ENCODE results near the gene PMEL.
"Not testable (repeated sequence)": the region's sequence is repeated elsewhere in the genome, so short reads cannot be mapped to it uniquely, and the experiment has no call there.

Gene PMEL

GRCh38 chr12:55982319-55982936, 16.6 kb upstream of the PMEL start:
- DNase-seq = no peak

- not testable (repeated sequence) for DNase-seq
Observed at GRCh38 chr12:55981882-55982281, 16.0 kb upstream of the PMEL start.

GRCh38 chr12:55979069-55979468, 13.2 kb upstream of the PMEL start:
- no peak for DNase-seq

DNA sequence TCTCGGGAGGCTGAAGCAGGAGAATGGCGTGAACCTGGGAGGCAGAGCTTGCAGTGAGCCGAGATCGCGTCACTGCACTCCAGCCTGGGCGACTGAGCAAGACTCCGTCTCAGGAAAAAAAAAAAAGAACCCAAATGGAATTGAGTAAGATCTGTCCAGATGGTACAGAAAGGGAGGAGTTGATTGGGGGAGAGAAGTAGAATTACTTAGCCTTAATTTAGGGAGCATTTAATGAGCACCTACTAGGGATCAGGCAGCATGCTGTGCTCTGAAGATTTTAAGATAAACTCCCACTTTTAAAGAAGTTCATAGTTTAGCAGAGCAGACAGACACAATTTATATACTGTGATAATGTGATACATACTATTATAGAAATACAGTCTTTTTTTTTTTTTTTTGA, 12.6 kb upstream of the PMEL start:
- DNase-seq = no peak

GRCh38 chr12:55974308-55974730, 8.5 kb upstream of the PMEL start:
- peak; percentile 2 for DNase-seq

GRCh38 chr12:55973599-55974307, 7.9 kb upstream of the PMEL start, which contains the start of gene RAB5B:
TSS of gene RAB5B (plus strand) at chr12:55974078. CDS start at chr12:55986961, 12,883 bp downstream.
- DNase-seq = peak; percentile 96

DNA sequence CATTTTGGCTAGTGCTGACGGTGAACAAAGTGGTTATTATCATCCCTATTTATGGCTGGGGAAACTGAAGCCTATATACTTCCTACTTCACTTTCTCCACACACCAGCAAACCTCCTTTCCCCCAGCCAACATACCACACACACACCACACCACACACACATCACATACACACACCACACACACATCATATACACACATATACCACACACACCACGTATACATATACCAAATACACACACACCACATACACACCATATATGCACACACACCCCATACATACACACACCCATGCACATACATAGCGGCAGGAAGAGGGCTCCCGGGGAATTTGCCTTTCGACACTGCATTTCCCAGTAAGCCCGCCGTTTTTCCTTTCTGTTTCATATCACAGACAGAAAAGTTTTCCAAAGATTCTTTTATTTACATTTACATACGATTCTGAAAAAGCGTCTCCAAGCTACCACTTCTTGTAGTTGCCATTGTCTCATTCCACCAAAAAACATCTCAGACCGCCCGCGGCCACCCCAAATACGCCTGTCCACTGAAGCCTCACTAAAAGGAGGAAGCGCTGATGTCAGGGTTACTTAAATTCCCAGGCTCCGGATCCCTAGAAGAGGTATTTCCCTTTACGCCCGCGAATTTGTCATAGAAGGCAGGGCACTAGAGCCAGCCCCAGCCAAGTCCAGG, 7.2 kb upstream of the PMEL start:
- no peak for DNase-seq

DNA sequence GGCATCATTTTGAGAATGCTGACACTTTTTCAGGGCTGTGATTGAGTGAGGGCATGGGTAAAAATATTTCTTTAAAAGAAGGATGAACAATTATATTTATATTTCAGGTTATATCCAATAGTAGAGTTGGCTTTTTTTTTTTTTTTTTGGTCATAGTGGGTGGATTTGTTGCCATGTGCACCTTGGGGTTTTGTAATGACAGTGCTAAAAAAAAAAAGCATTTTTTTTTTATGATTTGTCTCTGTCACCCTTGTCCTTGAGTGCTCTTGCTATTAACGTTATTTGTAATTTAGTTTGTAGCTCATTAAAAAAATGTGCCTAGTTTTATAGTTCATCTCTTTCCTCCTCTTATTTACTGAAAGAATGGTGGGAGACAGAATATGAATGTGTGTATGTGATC, 6.6 kb upstream of the PMEL start:
- no peak for DNase-seq

GRCh38 chr12:55972042-55972441, 6.2 kb upstream of the PMEL start:
- DNase-seq = no peak

- no peak for DNase-seq
Observed at GRCh38 chr12:55970775-55971174, 4.9 kb upstream of the PMEL start.

DNA sequence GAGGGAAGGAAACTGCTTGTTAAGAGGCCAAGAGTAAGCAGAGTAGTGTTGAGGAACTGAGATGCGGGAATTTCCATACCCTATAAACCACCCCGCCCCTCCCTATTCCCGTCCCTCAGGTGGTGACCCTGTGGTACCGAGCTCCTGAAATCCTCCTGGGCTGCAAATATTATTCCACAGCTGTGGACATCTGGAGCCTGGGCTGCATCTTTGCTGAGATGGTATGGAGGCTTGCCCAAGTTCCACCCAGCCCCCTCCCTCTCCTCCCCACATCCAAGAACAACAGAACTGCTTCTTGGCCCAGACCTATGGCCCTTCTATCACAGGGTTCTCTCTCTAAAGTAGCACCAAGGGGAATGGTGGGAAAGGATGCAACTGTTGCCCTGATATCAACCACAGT, 3.5 kb upstream of the PMEL start:
- no peak for DNase-seq

GRCh38 chr12:55966408-55967281, 803 bp upstream of the PMEL start, which contains the start of gene CDK2:
TSS of gene CDK2 (plus strand) at chr12:55966830. CDS start at chr12:55967009, 179 bp downstream.
- DNase-seq = peak; percentile 45

GRCh38 chr12:55965240-55965639, 602 bp downstream of the PMEL start:
- DNase-seq = no peak

GRCh38 chr12:55963760-55964159, 2.1 kb downstream of the PMEL start:
- no peak for DNase-seq

DNA sequence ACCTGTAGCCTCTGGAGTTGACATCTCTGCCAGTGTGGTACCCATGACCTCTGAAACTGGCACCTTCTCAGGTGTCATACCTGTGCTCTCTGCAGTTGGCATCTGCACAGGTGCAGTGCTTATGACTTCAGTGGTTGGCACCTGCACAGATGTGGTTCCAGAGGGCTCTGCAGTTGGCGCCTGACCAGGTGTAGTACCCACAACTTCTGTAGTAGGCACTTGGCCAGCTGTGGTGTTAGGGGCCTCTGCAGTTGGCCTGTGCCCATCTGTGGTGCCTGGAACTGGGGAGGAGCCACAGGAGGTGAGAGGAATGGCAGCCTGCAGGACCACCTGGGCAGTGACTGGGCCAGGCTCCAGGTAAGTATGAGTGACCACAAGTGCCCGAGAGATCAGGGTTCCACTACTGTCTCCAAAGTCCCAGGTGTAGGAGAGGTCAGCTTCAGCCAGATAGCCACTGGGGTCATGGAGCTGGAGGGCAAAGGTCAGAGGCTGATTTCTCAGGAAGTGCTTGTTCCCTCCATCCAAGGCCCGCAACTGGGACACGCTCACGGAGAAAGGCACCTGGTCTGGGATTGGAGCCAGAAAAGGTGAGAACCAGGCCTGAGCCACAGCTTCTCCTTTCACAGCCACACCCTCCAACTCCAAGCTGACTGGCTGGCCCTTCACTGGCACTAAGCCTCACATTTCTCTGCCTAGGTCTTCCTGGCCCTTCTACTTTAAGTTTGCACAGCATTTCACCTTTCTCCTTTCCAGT, 8.6 kb downstream of the PMEL start:
- peak; percentile 16 for DNase-seq

DNA sequence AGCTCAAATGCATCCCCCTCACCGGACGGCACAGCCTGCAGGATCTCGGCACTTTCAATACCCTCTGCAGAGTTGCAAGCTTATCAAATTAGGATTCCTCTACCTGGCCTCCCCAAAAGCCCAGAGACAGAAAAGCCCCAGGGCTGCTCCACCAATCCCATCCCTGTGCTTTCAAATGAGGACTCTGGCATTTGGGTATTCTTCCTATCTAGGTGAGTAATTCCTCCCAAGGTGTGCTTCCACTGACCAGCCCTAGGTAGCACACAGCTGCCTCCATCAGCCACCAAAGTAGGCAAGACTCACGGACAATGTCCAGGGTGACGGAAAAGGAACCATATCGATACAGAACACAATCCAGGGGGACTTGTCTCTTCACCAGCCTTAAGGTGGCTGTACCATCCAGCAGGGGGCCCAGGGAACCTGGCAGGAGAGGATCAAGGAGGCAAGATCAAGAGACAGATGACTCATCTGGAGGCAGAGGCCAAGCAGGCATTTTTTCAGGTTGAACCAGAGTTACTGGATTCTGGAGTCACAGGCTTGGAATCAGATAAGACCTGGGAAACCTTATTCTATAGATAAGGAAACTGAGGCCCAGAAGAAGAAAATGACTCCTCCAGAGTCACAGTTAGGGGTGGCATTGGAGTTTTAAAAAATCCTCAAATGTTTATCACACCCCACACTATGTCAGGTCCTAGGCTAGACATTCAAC, 9.9 kb downstream of the PMEL start:
- no peak for DNase-seq

GRCh38 chr12:55955344-55955743, 10.5 kb downstream of the PMEL start:
- DNase-seq = no peak

- no peak for DNase-seq
Observed at GRCh38 chr12:55946553-55946952, 19.3 kb downstream of the PMEL start.

GRCh38 chr12:55942577-55943136, 23.2 kb downstream of the PMEL start:
- DNase-seq = no peak

DNA sequence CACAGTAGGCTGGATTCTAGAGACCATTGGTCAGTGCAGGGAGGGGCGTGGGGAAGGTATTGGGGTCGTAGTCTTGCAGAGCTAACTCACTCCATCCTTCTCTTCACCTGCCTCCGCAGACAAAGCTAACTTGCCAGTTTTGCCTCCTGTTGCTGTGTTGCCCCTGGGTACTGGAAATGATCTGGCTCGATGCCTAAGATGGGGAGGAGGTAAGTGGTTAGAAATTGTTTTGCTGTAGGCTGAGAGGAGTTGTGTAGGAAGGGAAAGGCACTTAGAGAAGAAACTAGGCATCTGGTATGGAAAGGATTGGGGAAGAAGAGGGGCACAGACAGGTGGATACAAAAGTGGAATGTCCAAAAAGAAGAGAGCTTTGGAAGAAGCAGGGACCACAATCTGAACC, 23.8 kb downstream of the PMEL start:
- peak; percentile 15 for DNase-seq

DNA sequence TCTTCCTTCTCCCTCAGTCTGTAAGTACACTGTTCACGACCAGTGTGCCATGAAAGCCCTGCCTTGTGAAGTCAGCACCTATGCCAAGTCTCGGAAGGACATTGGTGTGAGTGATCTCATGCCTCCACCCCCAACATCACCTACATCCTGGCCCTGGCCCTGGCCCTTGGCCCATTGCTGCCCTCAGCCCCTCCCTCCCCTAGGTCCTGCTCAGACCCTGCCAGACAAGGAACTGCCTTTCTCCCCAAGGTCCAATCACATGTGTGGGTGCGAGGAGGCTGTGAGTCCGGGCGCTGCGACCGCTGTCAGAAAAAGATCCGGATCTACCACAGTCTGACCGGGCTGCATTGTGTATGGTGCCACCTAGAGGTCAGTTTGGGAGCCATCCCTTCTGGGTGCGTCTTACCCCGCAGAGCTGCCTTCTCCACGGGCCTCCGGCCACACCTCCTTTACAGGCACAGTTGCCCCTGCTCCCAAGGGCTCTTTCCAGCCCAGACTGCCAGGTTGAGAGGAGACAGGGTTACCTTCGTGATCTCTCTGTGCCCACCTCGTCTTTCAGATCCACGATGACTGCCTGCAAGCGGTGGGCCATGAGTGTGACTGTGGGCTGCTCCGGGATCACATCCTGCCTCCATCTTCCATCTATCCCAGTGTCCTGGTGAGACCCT, 25.6 kb downstream of the PMEL start:
- DNase-seq = peak; percentile 64
